CD4-positive, alpha-beta memory T cell (primary cell): ENCODE data around the gene POU2F2. TPM values are rescaled to one million over a fixed set of nuclear protein-coding genes. Genes with fewer than 3 reads are reported as not detected.

Experiments
- CTCF ChIA-PET: fragments of 350-600 bp; sonication (Branson Sonifier 250); formaldehyde crosslinking; loops from one replicate; lab custom pipeline; 2021; ENCODE audit warnings: inconsistent platforms; ENCODE audit not compliant: partially characterized antibody; lab: Charles Lee
- POLR2A ChIA-PET: fragments of 350-600 bp; sonication (Branson Sonifier 250); formaldehyde crosslinking; loops from one replicate; lab custom pipeline; 2021; ENCODE audit not compliant: partially characterized antibody; lab: Charles Lee
- DNase-seq, 5 donors: peaks; one replicate each; pipeline versions ENCODE4 v3.0.0 to v3.0.0-alpha.2; 2020 to 2022; ENCODE audit warnings: mixed read lengths in 1 of 5
- H3K27ac ChIP-seq: one replicate; pipeline ENCODE4 v1.7.0; 2013; ENCODE audit warnings: low read depth, low read length
- H3K27me3 ChIP-seq: 2 replicates; pipeline ENCODE4 v1.7.0; 2013; ENCODE audit warnings: mild to moderate bottlenecking, low read length, moderate library complexity; ENCODE audit not compliant: insufficient read depth
- H3K36me3 ChIP-seq: 2 replicates; pipeline ENCODE4 v1.7.0; 2013; ENCODE audit warnings: mild to moderate bottlenecking, low read length, moderate library complexity; ENCODE audit not compliant: insufficient read depth
- H3K4me1 ChIP-seq: 2 replicates; pipeline ENCODE4 v1.7.0; 2013; ENCODE audit warnings: mild to moderate bottlenecking, low read length, moderate library complexity; ENCODE audit not compliant: insufficient read depth
- H3K4me3 ChIP-seq, 2 donors: one replicate each; pipeline ENCODE4 v1.7.0; 2013; ENCODE audit warnings: low read length in 2 of 2, mild to moderate bottlenecking in 1 of 2
- H3K9me3 ChIP-seq, 2 donors: one replicate each; pipeline ENCODE4 v1.7.0; 2013; ENCODE audit warnings: low read length in 2 of 2, control low read depth in 1 of 2; ENCODE audit not compliant: control insufficient read depth in 1 of 2
- H3K27ac Mint-ChIP-seq, 7 donors: one replicate each; pipeline ENCODE4 v1.8.0; 2020 to 2021; ENCODE audit warnings: mixed read lengths in 7 of 7, mild to moderate bottlenecking in 6 of 7, inconsistent platforms in 3 of 7, moderate library complexity in 3 of 7
- H3K27me3 Mint-ChIP-seq, 2 donors: one replicate each; pipeline ENCODE4 v1.8.0; 2020 to 2021; ENCODE audit warnings: mixed read lengths in 2 of 2
- H3K36me3 Mint-ChIP-seq, 2 donors: one replicate each; pipeline ENCODE4 v1.8.0; 2020 to 2021; ENCODE audit warnings: mixed read lengths in 2 of 2, inconsistent platforms in 1 of 2, mild to moderate bottlenecking in 1 of 2
- H3K4me1 Mint-ChIP-seq, 4 donors: one replicate each; pipeline ENCODE4 v1.8.0; 2020 to 2021; ENCODE audit warnings: mixed read lengths in 4 of 4, mild to moderate bottlenecking in 1 of 4
- H3K4me3 Mint-ChIP-seq, 8 donors: one replicate each; pipeline ENCODE4 v1.8.0; 2020 to 2021; ENCODE audit warnings: mixed read lengths in 8 of 8, mild to moderate bottlenecking in 7 of 8, moderate library complexity in 6 of 8, inconsistent platforms in 3 of 8
- H3K9me3 Mint-ChIP-seq, 8 donors: one replicate each; pipeline ENCODE4 v1.8.0; 2020 to 2021; ENCODE audit warnings: mixed read lengths in 8 of 8, mild to moderate bottlenecking in 5 of 8, inconsistent platforms in 3 of 8, moderate library complexity in 1 of 8
- intact Hi-C: fragments of 100-400 bp; cut with micrococcal nuclease; formaldehyde crosslinking; loops from one replicate; pipeline ENCODE4 v1.15.1; 2023
- polyA plus RNA-seq, 2 donors: library from polyadenylated mRNA; unstranded; fragments of 300-500 nt; fragmentation: Illumina TruSeq; gene quantifications; one replicate each; pipeline ENCODE4 v1.2.3, GENCODE V29; 2021
- total RNA-seq, 2 experiments: library from RNA; stranded (reverse); gene quantifications; one replicate each; pipeline ENCODE4 v1.2.3, GENCODE V29; 2021

POU2F2 gene
- total and polyA plus RNA-seq, 4 experiments from 2014 or later = 3.1 to 69.3 (median 45.6) TPM

GRCh38 chr19:42068361-42068755 is 63.9 kb downstream of the POU2F2 start:
- Histone ChIP-seq H3K9me3 (no peaks in the 10 kb centered on the region), H3K27ac (no peak overlapping the region), H3K4me1 (peaks cover 5% of the 10 kb centered on the region), H3K36me3 (no peaks in the 10 kb centered on the region), H3K4me3 (no peak overlapping the region), H3K27me3 (peaks cover 11% of the 10 kb centered on the region)
- DNase-seq = no peak
- Mint-ChIP-seq H3K9me3 (peaks cover 0 to 1% (median 0%) of the 10 kb centered on the region in 8 donors), H3K36me3 (no peaks in the 10 kb centered on the region), H3K4me3 (no peak overlapping the region), H3K4me1 (no peaks in the 10 kb centered on the region), H3K27ac (no peak overlapping the region), H3K27me3 (peaks cover 0 to 7% of the 10 kb centered on the region in 2 donors)
- intact Hi-C loops = no loop called here
- CTCF ChIA-PET = no interaction called here
- POLR2A ChIA-PET = no interaction called here

- no peak overlapping the region for H3K27ac Mint-ChIP-seq
- H3K9me3 Mint-ChIP-seq = peaks cover 0 to 1% (median 0%) of the 10 kb centered on the region in 8 donors
- peaks cover 11% of the 10 kb centered on the region for H3K27me3 ChIP-seq
- no peak overlapping the region for H3K4me3 ChIP-seq
- H3K36me3 Mint-ChIP-seq = no peaks in the 10 kb centered on the region
- H3K4me1 ChIP-seq = peaks cover 5% of the 10 kb centered on the region
- H3K4me1 Mint-ChIP-seq = no peaks in the 10 kb centered on the region
- H3K27me3 Mint-ChIP-seq = peaks cover 0 to 7% of the 10 kb centered on the region in 2 donors
- intact Hi-C loops = no loop called here
- no peak overlapping the region for H3K4me3 Mint-ChIP-seq
- no peak for DNase-seq
- H3K27ac ChIP-seq = no peak overlapping the region
- ChIA-PET POLR2A (interaction anchor here (1.0 kb wide), 1 partner anchor 9 kb away, joined by 3 read pairs; the partner anchor contains the start of gene ZNF574), CTCF (no interaction called here)
- no peaks in the 10 kb centered on the region for H3K36me3 ChIP-seq
- H3K9me3 ChIP-seq = no peaks in the 10 kb centered on the region
These were observed 64.8 kb downstream of the POU2F2 start for GRCh38 chr19:42067315-42067888.

- Histone ChIP-seq H3K4me3 (no peak overlapping the region), H3K27ac (no peak overlapping the region), H3K27me3 (peaks cover 11% of the 10 kb centered on the region), H3K9me3 (no peaks in the 10 kb centered on the region), H3K4me1 (peaks cover 5% of the 10 kb centered on the region), H3K36me3 (no peaks in the 10 kb centered on the region)
- Mint-ChIP-seq H3K4me1 (no peaks in the 10 kb centered on the region), H3K9me3 (peaks cover 0 to 1% (median 0%) of the 10 kb centered on the region in 8 donors), H3K4me3 (no peak overlapping the region), H3K36me3 (no peaks in the 10 kb centered on the region), H3K27me3 (peaks cover 6 to 7% of the 10 kb centered on the region in 2 donors), H3K27ac (peak overlapping the region in 1 of 7 donors; percentile 56)
- no peak for DNase-seq
- ChIA-PET CTCF (no interaction called here), POLR2A (interaction anchor here (1.0 kb wide), 1 partner anchor 10 kb away, joined by 3 read pairs; the partner anchor contains the start of gene ZNF574)
- intact Hi-C loops = no loop called here
These were observed 66.0 kb downstream of the POU2F2 start for GRCh38 chr19:42066075-42066754.

GRCh38 chr19:42065511-42065910 is 66.7 kb downstream of the POU2F2 start:
- POLR2A ChIA-PET = interaction anchor here (1.0 kb wide), 1 partner anchor 182 kb away, joined by 3 read pairs; no protein-coding TSS in a partner anchor
- no peak for DNase-seq
- Histone ChIP-seq H3K4me3 (no peak overlapping the region), H3K27me3 (peaks cover 11% of the 10 kb centered on the region), H3K4me1 (peaks cover 5% of the 10 kb centered on the region), H3K9me3 (no peaks in the 10 kb centered on the region), H3K27ac (no peak overlapping the region), H3K36me3 (no peaks in the 10 kb centered on the region)
- Mint-ChIP-seq H3K27ac (peak overlapping the region in 1 of 7 donors; percentile 56), H3K4me3 (no peak overlapping the region), H3K9me3 (no peaks in the 10 kb centered on the region), H3K4me1 (no peaks in the 10 kb centered on the region), H3K27me3 (peaks cover 6 to 7% of the 10 kb centered on the region in 2 donors), H3K36me3 (no peaks in the 10 kb centered on the region)
- intact Hi-C loops = no loop called here
- CTCF ChIA-PET = no interaction called here

GRCh38 chr19:42065051-42065450 is 67.2 kb downstream of the POU2F2 start:
- no peaks in the 10 kb centered on the region for H3K9me3 Mint-ChIP-seq
- no peak for DNase-seq
- peaks cover 11% of the 10 kb centered on the region for H3K27me3 ChIP-seq
- no peak overlapping the region for H3K27ac Mint-ChIP-seq
- no peak overlapping the region for H3K4me3 Mint-ChIP-seq
- H3K4me1 ChIP-seq = peaks cover 5% of the 10 kb centered on the region
- POLR2A ChIA-PET = interaction anchor here (1.0 kb wide), 1 partner anchor 181 kb away, joined by 3 read pairs; no protein-coding TSS in a partner anchor
- no peaks in the 10 kb centered on the region for H3K4me1 Mint-ChIP-seq
- no peaks in the 10 kb centered on the region for H3K36me3 Mint-ChIP-seq
- no peak overlapping the region for H3K27ac ChIP-seq
- H3K36me3 ChIP-seq = no peaks in the 10 kb centered on the region
- CTCF ChIA-PET = no interaction called here
- peaks cover 6 to 7% of the 10 kb centered on the region in 2 donors for H3K27me3 Mint-ChIP-seq
- no peak overlapping the region for H3K4me3 ChIP-seq
- no peaks in the 10 kb centered on the region for H3K9me3 ChIP-seq
- intact Hi-C loops = no loop called here

- Mint-ChIP-seq H3K27ac (no peak overlapping the region), H3K9me3 (no peaks in the 10 kb centered on the region), H3K27me3 (peaks cover 7 to 10% of the 10 kb centered on the region in 2 donors), H3K4me3 (no peak overlapping the region), H3K36me3 (no peaks in the 10 kb centered on the region), H3K4me1 (no peaks in the 10 kb centered on the region)
- Histone ChIP-seq H3K27ac (no peak overlapping the region), H3K27me3 (peaks cover 11% of the 10 kb centered on the region), H3K4me1 (peaks cover 5% of the 10 kb centered on the region), H3K9me3 (no peaks in the 10 kb centered on the region), H3K36me3 (no peaks in the 10 kb centered on the region), H3K4me3 (no peak overlapping the region)
- ChIA-PET CTCF (no interaction called here), POLR2A (interaction anchor here (0.5 to 1.0 kb wide), 2 partner anchors 181 to 391 kb away, joined by 3 to 4 read pairs; no protein-coding TSS in a partner anchor)
- DNase-seq = no peak
- intact Hi-C loops = no loop called here
These were observed 67.8 kb downstream of the POU2F2 start for GRCh38 chr19:42064432-42064831.

- Histone ChIP-seq H3K4me1 (peaks cover 5% of the 10 kb centered on the region), H3K36me3 (no peaks in the 10 kb centered on the region), H3K27me3 (peaks cover 9% of the 10 kb centered on the region), H3K9me3 (no peaks in the 10 kb centered on the region), H3K4me3 (no peak overlapping the region), H3K27ac (no peak overlapping the region)
- CTCF ChIA-PET = no interaction called here
- no peaks in the 10 kb centered on the region for H3K36me3 Mint-ChIP-seq
- DNase-seq = no peak
- H3K27me3 Mint-ChIP-seq = peaks cover 7 to 10% of the 10 kb centered on the region in 2 donors
- intact Hi-C loops = no loop called here
- no peak overlapping the region for H3K4me3 Mint-ChIP-seq
- no peaks in the 10 kb centered on the region for H3K4me1 Mint-ChIP-seq
- POLR2A ChIA-PET = no interaction called here
- no peak overlapping the region for H3K27ac Mint-ChIP-seq
- H3K9me3 Mint-ChIP-seq = no peaks in the 10 kb centered on the region
These were observed 69.9 kb downstream of the POU2F2 start for GRCh38 chr19:42062381-42062780.
